GM12878 (cell line): ENCODE data around the gene RGS12. TPM values are rescaled to one million over a fixed set of nuclear protein-coding genes. Genes with fewer than 3 reads are reported as not detected.

Source experiments
- ATAC-seq: fragments of 200-7000 bp; cut with Tn5 transposase; 3 replicates; pipeline ENCODE4 v1.9.1; 2020; ENCODE audit warnings: mild to moderate bottlenecking, moderate library complexity
- BruUV-seq: library from RNA; stranded (reverse); fragments of 400-500 nt; replicated peaks from 2 replicates; lab custom pipeline; 2021; lab: Mats Ljungman, UMichigan
- CTCF ChIA-PET: fragments of 300-600 bp; sonication (Branson Sonifier 250); formaldehyde crosslinking; extraction: SDS; loops from one replicate; lab custom pipeline; 2021; ENCODE audit warnings: inconsistent platforms; lab: Yijun Ruan, JAX
- POLR2A ChIA-PET: fragments of 350-600 bp; formaldehyde crosslinking; extraction: SDS; loops from one replicate; lab custom pipeline; 2021; ENCODE audit warnings: inconsistent platforms; lab: Charles Lee
- RAD21 ChIA-PET: fragments of 300-600 bp; sonication (Branson Sonifier 250); formaldehyde crosslinking; loops from one replicate; lab custom pipeline; 2023; ENCODE audit warnings: antibody characterized with exemption; ENCODE audit not compliant: unreplicated experiment; lab: Charles Lee
- SMC1A ChIA-PET: fragments of 300-600 bp; sonication (Branson Sonifier 250); formaldehyde crosslinking; loops from one replicate; lab custom pipeline; 2023; ENCODE audit not compliant: unreplicated experiment, uncharacterized antibody; lab: Charles Lee
- DNase-seq: peaks from one replicate; pipeline ENCODE4 v3.0.0-alpha.2; 2011; ENCODE audit warnings: low read depth, low spot score
- FAIRE-seq: peaks from 3 replicates; lab custom pipeline; 2011; peaks lifted over from hg19 to GRCh38; lab: Jason Lieb, UNC
- H2AFZ ChIP-seq: 2 replicates; pipeline ENCODE4 v1.6.0; 2011; ENCODE audit warnings: low read depth, low read length, control low read depth; ENCODE audit not compliant: control insufficient read depth
- H3K27ac ChIP-seq: 2 replicates; pipeline ENCODE4 v1.5.1; 2011; ENCODE audit warnings: control low read depth; ENCODE audit not compliant: control insufficient read depth, insufficient read depth
- H3K27me3 ChIP-seq, 2 experiments: replicated peaks in 1 of 2; 2 replicates each; pipeline versions ENCODE4 v1.6.0 to v1.6.1; 2011; ENCODE audit warnings: low read length in 1 of 2; ENCODE audit not compliant: control insufficient read depth in 2 of 2, insufficient read depth in 2 of 2
- H3K36me3 ChIP-seq, 2 experiments: 2 replicates each; pipeline ENCODE4 v1.5.1; 2011; ENCODE audit warnings: low read length in 1 of 2; ENCODE audit not compliant: control insufficient read depth in 2 of 2, insufficient read depth in 2 of 2
- H3K4me1 ChIP-seq: 2 replicates; pipeline ENCODE4 v1.6.1; 2011; ENCODE audit warnings: mild to moderate bottlenecking, low read length, moderate library complexity, mixed read lengths; ENCODE audit not compliant: control insufficient read depth, insufficient read depth
- H3K4me2 ChIP-seq: 2 replicates; pipeline ENCODE4 v1.6.0; 2011; ENCODE audit warnings: control low read depth; ENCODE audit not compliant: control insufficient read depth, insufficient read depth
- H3K4me3 ChIP-seq: fragments of 200-600 bp; sonication (generic); 2 replicates; pipeline ENCODE4 v1.5.1; 2016
- H3K79me2 ChIP-seq: 2 replicates; pipeline ENCODE4 v1.6.0; 2011; ENCODE audit warnings: low read length; ENCODE audit not compliant: control insufficient read depth, insufficient read depth
- H3K9ac ChIP-seq: 2 replicates; pipeline ENCODE4 v1.8.0; 2011; ENCODE audit warnings: low read length, control low read depth, mixed read lengths; ENCODE audit not compliant: control insufficient read depth, insufficient read depth
- H3K9me3 ChIP-seq: replicated peaks from 3 replicates; pipeline ENCODE4 v1.5.1; 2011; ENCODE audit warnings: mild to moderate bottlenecking, low read length; ENCODE audit not compliant: control insufficient read depth, insufficient read depth
- H4K20me1 ChIP-seq: 2 replicates; pipeline ENCODE4 v1.6.0; 2011; ENCODE audit not compliant: control insufficient read depth, insufficient read depth
- CREB1 ChIP-seq: IDR thresholded peaks from 2 replicates; pipeline ENCODE4 v1.6.1; 2012; ENCODE audit warnings: low read depth, mild to moderate bottlenecking, inconsistent platforms
- FOS ChIP-seq: IDR thresholded peaks from 3 replicates; pipeline ENCODE4 v1.6.1; 2011; ENCODE audit warnings: borderline replicate concordance; ENCODE audit not compliant: insufficient read length; ENCODE audit errors: extremely low read depth
- KAT2A ChIP-seq: conservative IDR thresholded peaks from 2 replicates; pipeline ENCODE4 v1.6.1; 2011; ENCODE audit warnings: low read depth, low read length; ENCODE audit not compliant: control insufficient read depth
- NFIC ChIP-seq: IDR thresholded peaks from 2 replicates; pipeline ENCODE4 v1.6.1; 2012; ENCODE audit warnings: low read depth, mild to moderate bottlenecking, inconsistent platforms, low read length, moderate library complexity
- RAD21 ChIP-seq: IDR thresholded peaks from 2 replicates; pipeline ENCODE4 v1.6.1; 2011; ENCODE audit warnings: mild to moderate bottlenecking, low read depth, low read length, moderate library complexity; ENCODE audit not compliant: insufficient read depth
- RAD51 ChIP-seq: fragments of 450-650 bp; IDR thresholded peaks from 2 replicates; pipeline ENCODE4 v1.6.1; 2016; ENCODE audit warnings: moderate library complexity, mild to moderate bottlenecking, inconsistent platforms
- RBBP5 ChIP-seq: fragments of 200-600 bp; sonication (generic); conservative IDR thresholded peaks from 2 replicates; pipeline ENCODE4 v1.6.1; 2016
- SMAD1 ChIP-seq: fragments of 450-650 bp; IDR thresholded peaks from 2 replicates; pipeline ENCODE4 v1.6.1; 2018; ENCODE audit warnings: mild to moderate bottlenecking, low read depth; ENCODE audit not compliant: partially characterized antibody
- SPI1 ChIP-seq: IDR thresholded peaks from 2 replicates; pipeline ENCODE4 v1.6.1; 2011; ENCODE audit warnings: low read depth, mild to moderate bottlenecking, low read length, moderate library complexity, borderline replicate concordance; ENCODE audit not compliant: insufficient read depth
- STAT1 ChIP-seq: fragments of 450-650 bp; conservative IDR thresholded peaks from 2 replicates; pipeline ENCODE4 v1.6.1; 2014; ENCODE audit warnings: antibody characterized with exemption, mild to moderate bottlenecking
- YBX1 ChIP-seq: fragments of 450-650 bp; IDR thresholded peaks from 2 replicates; pipeline ENCODE4 v1.6.1; 2016; ENCODE audit warnings: antibody characterized with exemption
- ZNF274 ChIP-seq: IDR thresholded peaks from one replicate; pipeline ENCODE4 v1.8.0; 2011; ENCODE audit not compliant: insufficient read length, insufficient read depth
- WGBS: methylation state at CpG from one replicate; pipeline ENCODE4 v1.1.6; 2016; ENCODE audit warnings: low lambda C conversion rate; ENCODE audit not compliant: insufficient replicate concordance, insufficient coverage; ENCODE audit errors: missing lambda C conversion rate; 5-methylcytosine and 5-hydroxymethylcytosine counted together
- in situ Hi-C: fragments of 300-500 bp; cut with MboI; formaldehyde crosslinking; loops from 9 replicates; pipeline ENCODE4 v1.14.3; 2018; ENCODE audit warnings: mixed read lengths
- intact Hi-C: fragments of 100-400 bp; cut with micrococcal nuclease; formaldehyde crosslinking; loops from one replicate; pipeline ENCODE4 v1.14.2; 2022; ENCODE audit not compliant: unreplicated experiment
- polyA plus RNA-seq, 11 experiments: library from polyadenylated mRNA; depleted of rRNA in 4 of 11; unstranded in 6 of 11; stranded (reverse) in 5 of 11; fragments of >200 nt; fragmentation: Nextera tagmentation in 4 of 11; fragmentation: Illumina TruSeq in 1 of 11; extraction: Ambion mirVana in 4 of 11; extraction: Trizol in 1 of 11; gene quantifications; 1 replicate in 1 of 11; 2 replicates in 10 of 11; pipeline versions ENCODE4 v1.2.1 to v1.2.3, GENCODE V29; 2011 to 2016; ENCODE audit warnings: inconsistent platforms in 2 of 11, missing spikeins in 2 of 11, low read depth in 1 of 11
- total RNA-seq, 4 experiments: library from RNA; depleted of rRNA in 3 of 4; stranded (reverse); fragments of >200 nt in 3 of 4; fragmentation: Illumina TruSeq in 1 of 4; extraction: Trizol in 1 of 4; gene quantifications; 2 replicates each; pipeline versions ENCODE4 v1.2.1 to v1.2.3, GENCODE V29; 2013 to 2021
- TF ChIP-seq, protein P1 (sequence below): fragments of 150-350 bp; IDR thresholded peaks from 2 replicates; pipeline ENCODE4 v1.6.1; 2016; ENCODE audit warnings: low read depth, low read length

RGS12 gene
- total and polyA plus RNA-seq, 10 of the 15 experiments (the other 5 are each of a cell fraction or from before 2014, with no cell fraction given): 0.02 to 2.2 (median 0.73) TPM

DNA sequence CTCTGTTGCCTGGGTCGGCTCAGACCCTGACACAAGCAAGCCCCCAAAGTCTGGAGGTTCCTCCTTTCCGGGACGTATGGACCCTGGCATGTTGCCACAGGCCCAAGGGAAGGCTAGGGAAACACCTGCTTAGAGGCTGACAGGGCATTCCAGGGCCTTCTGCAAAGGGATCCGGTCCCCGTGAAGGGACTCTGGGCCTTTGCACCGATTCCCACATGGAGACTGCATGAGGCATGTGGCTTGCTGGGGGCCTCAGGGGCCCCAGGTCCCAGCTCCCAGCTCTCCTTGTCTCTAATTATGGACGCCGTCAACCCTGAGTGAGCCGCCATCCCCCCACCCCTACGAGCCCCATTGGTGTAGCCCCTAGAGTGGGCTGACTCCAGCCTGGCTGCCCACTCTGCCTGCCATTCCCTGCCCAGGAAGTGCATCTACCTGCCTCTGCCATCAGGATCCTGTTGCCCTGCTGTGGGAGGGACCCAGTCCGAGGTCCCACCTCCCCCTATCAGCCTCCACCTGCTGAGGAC, 4.2 kb upstream of the RGS12 start:
- 55% methylated on average over 11 of the region's 11 CpGs for WGBS
- in situ Hi-C loops: no loop called here

DNA sequence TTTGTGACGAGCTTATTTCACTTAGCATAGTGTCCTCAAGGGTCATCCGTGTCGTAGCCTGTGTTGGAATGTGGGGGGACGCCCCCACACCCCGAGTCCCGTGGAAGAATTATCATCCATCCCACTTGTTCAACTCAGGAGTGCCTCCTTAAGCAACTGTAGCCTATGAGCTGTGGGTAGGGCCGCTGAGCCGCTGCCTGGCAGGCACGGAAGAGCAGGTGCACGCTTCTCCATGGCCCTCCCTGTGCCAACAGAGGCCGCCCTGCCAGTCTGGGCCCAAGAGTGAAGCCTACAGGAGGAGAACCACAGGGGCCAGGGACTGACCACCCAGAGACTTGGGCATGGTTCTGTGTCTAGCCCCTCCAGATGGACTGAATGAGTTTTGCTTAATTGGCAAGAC, 2.3 kb upstream of the RGS12 start:
- DNase-seq (no peak), ATAC-seq (no peak), FAIRE-seq (no peak)
- Histone ChIP-seq H3K27ac (no peak overlapping the region), H4K20me1 (no peaks in the 10 kb centered on the region), H3K4me2 (no peak overlapping the region), H3K9me3 (no peaks in the 10 kb centered on the region; the same call in 2 of the 3 replicates), H3K36me3 (no peaks in the 10 kb centered on the region), H2AFZ (no peak overlapping the region), H3K9ac (no peak overlapping the region), H3K4me1 (peaks cover 25% of the 10 kb centered on the region), H3K27me3 (peaks cover 2 to 7% of the 10 kb centered on the region in 2 experiments; a peak in 2 of 4 replicates), H3K79me2 (no peaks in the 10 kb centered on the region), H3K4me3 (no peak overlapping the region)
- WGBS: 62% methylated on average over 11 of the region's 11 CpGs
- ChIA-PET POLR2A (interaction anchor here (0.7 kb wide), 1 partner anchor 180 kb away, joined by 5 read pairs; no protein-coding TSS in a partner anchor), SMC1A (interaction anchor here (1.9 kb wide), 1 partner anchor 12 kb away, joined by 4 read pairs; no protein-coding TSS in a partner anchor), RAD21 (no interaction called here), CTCF (no interaction called here)
- intact Hi-C loops: no loop called here
- no TSS peak for BruUV-seq
- in situ Hi-C loops: no loop called here
- TF ChIP-seq NFIC (no peak), SPI1 (no peak), RAD21 (no peak), CREB1 (no peak), RBBP5 (no peak), ZNF274 (no peak), SMAD1 (no peak), RAD51 (no peak), KAT2A (no peak), YBX1 (no peak), FOS (no peak)
- TF ChIP-seq, protein P1, sequence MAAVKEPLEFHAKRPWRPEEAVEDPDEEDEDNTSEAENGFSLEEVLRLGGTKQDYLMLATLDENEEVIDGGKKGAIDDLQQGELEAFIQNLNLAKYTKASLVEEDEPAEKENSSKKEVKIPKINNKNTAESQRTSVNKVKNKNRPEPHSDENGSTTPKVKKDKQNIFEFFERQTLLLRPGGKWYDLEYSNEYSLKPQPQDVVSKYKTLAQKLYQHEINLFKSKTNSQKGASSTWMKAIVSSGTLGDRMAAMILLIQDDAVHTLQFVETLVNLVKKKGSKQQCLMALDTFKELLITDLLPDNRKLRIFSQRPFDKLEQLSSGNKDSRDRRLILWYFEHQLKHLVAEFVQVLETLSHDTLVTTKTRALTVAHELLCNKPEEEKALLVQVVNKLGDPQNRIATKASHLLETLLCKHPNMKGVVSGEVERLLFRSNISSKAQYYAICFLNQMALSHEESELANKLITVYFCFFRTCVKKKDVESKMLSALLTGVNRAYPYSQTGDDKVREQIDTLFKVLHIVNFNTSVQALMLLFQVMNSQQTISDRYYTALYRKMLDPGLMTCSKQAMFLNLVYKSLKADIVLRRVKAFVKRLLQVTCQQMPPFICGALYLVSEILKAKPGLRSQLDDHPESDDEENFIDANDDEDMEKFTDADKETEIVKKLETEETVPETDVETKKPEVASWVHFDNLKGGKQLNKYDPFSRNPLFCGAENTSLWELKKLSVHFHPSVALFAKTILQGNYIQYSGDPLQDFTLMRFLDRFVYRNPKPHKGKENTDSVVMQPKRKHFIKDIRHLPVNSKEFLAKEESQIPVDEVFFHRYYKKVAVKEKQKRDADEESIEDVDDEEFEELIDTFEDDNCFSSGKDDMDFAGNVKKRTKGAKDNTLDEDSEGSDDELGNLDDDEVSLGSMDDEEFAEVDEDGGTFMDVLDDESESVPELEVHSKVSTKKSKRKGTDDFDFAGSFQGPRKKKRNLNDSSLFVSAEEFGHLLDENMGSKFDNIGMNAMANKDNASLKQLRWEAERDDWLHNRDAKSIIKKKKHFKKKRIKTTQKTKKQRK: no peak

More for the DNA sequence above, 4.2 kb upstream of the RGS12 start:
- ChIA-PET SMC1A (interaction anchor here (1.2 kb wide), 1 partner anchor 59 kb away, joined by 3 read pairs; no protein-coding TSS in a partner anchor), RAD21 (no interaction called here), POLR2A (no interaction called here), CTCF (no interaction called here)
- no peaks in the 10 kb centered on the region; the same call in 2 of the 3 replicates for H3K9me3 ChIP-seq
- no peak for FAIRE-seq
- no peaks in the 10 kb centered on the region for H3K36me3 ChIP-seq
- no peak for DNase-seq
- H3K79me2 ChIP-seq: no peaks in the 10 kb centered on the region
- H3K4me2 ChIP-seq: no peak overlapping the region
- no peak overlapping the region for H3K4me3 ChIP-seq
- peaks cover 25% of the 10 kb centered on the region for H3K4me1 ChIP-seq
- no peak for ATAC-seq
- no peak overlapping the region for H3K27ac ChIP-seq
- H3K27me3 ChIP-seq: peaks cover 2 to 7% of the 10 kb centered on the region in 2 experiments; a peak in 2 of 4 replicates
- no TSS peak for BruUV-seq
- no peaks in the 10 kb centered on the region for H4K20me1 ChIP-seq
- H2AFZ ChIP-seq: no peak overlapping the region
- no peak for TF ChIP-seq STAT1
- intact Hi-C loops: no loop called here
- no peak overlapping the region for H3K9ac ChIP-seq
